Stimulated activated CD4-positive, alpha-beta T cell treated with anti-CD3 and anti-CD28 coated beads, Interleukin-1b, Interleukin-23, amount 100 ng/mL, for 4 hours (primary cell): ENCODE results near the gene CD109.

Source experiments
- DNase-seq, 2 donors: peaks; one replicate each; pipeline ENCODE4 v3.0.0-alpha.2; 2020; ENCODE audit warnings: low read depth in 2 of 2

Gene CD109

GRCh38 chr6:73858376-73858775, 162.4 kb downstream of the CD109 start:
- DNase-seq: no peak

- no peak for DNase-seq
Measured at GRCh38 chr6:73860303-73860702, 164.3 kb downstream of the CD109 start.

- DNase-seq: no peak
Measured at GRCh38 chr6:73866305-73866704, 170.3 kb downstream of the CD109 start.

GRCh38 chr6:73867411-73867810, 171.4 kb downstream of the CD109 start:
- DNase-seq: no peak

- DNase-seq: no peak
Measured at GRCh38 chr6:73870907-73871306, 174.9 kb downstream of the CD109 start.

- DNase-seq: no peak
Measured at GRCh38 chr6:73873081-73873480, 177.1 kb downstream of the CD109 start.
